HepG2 (cell line): Measurements from ENCODE around the gene ITIH2.

Experiments
- BHLHE40 ChIP-seq: IDR thresholded peaks from 2 replicates; pipeline ENCODE4 v1.6.1; 2011; ENCODE audit warnings: low read length, improper control_type of control experiment
- CCAR2 ChIP-seq: fragments of 200-400 bp; formaldehyde crosslinking; optimal IDR thresholded peaks from 2 replicates; pipeline ENCODE3; 2018; ENCODE audit warnings: low read depth, mild to moderate bottlenecking, low read length, moderate library complexity
- CHD2 ChIP-seq: IDR thresholded peaks from 2 replicates; pipeline ENCODE4 v1.6.1; 2011; ENCODE audit warnings: low read depth, low read length, improper control_type of control experiment
- CTCF ChIP-seq: sonication (generic); formaldehyde crosslinking; IDR thresholded peaks from 2 replicates; pipeline ENCODE4 v1.5.0; 2020; ENCODE audit warnings: mild to moderate bottlenecking, missing genetic modification reagents, moderate library complexity
- DPF2 ChIP-seq: sonication (generic); formaldehyde crosslinking; IDR thresholded peaks from 2 replicates; pipeline ENCODE4 v1.4.0; 2020; ENCODE audit warnings: mild to moderate bottlenecking, low read depth, missing genetic modification reagents, borderline replicate concordance
- EP300 ChIP-seq, 3 experiments: sonication (generic) in 1 of 3; formaldehyde crosslinking in 1 of 3; IDR thresholded peaks; 2 replicates each; pipeline versions ENCODE4 v1.5.1 to v1.6.1; 2011 to 2020; ENCODE audit warnings: low read depth in 2 of 3, low read length in 2 of 3, borderline replicate concordance in 1 of 3, improper control_type of control experiment in 1 of 3, mild to moderate bottlenecking in 1 of 3, missing genetic modification reagents in 1 of 3, moderate library complexity in 1 of 3
- HNF4G ChIP-seq, 2 experiments: sonication (generic) in 1 of 2; formaldehyde crosslinking in 1 of 2; IDR thresholded peaks; 2 replicates each; pipeline versions ENCODE4 v1.4.0 to v1.6.1; 2011 to 2020; ENCODE audit warnings: borderline replicate concordance in 2 of 2, low read depth in 2 of 2, mild to moderate bottlenecking in 2 of 2, low read length in 1 of 2, missing genetic modification reagents in 1 of 2, moderate library complexity in 1 of 2
- PCBP1 ChIP-seq: fragments of 200-400 bp; formaldehyde crosslinking; IDR thresholded peaks from 2 replicates; pipeline ENCODE4 v1.6.1; 2017; ENCODE audit warnings: mild to moderate bottlenecking, low read depth, low read length, borderline replicate concordance
- SP1 ChIP-seq, 2 experiments: fragments of 450-650 bp in 1 of 2; sonication (generic) in 1 of 2; formaldehyde crosslinking in 1 of 2; IDR thresholded peaks; 2 replicates each; pipeline versions ENCODE4 v1.4.0 to v1.6.1; 2016 to 2020; ENCODE audit warnings: missing genetic modification reagents in 1 of 2
- ZNF282 ChIP-seq: fragments of 450-650 bp; IDR thresholded peaks from 2 replicates; pipeline ENCODE4 v1.6.1; 2018; ENCODE audit not compliant: partially characterized antibody
- ZNF3 ChIP-seq: IDR thresholded peaks from 2 replicates; pipeline ENCODE4 v1.7.0; 2017; ENCODE audit warnings: inconsistent platforms
- TF ChIP-seq, protein P1 (sequence below): IDR thresholded peaks from 2 replicates; pipeline ENCODE4 v1.6.1; 2016; ENCODE audit warnings: control low read depth
- TF ChIP-seq, protein P2 (sequence below): IDR thresholded peaks from 2 replicates; pipeline ENCODE4 v1.6.1; 2016

GRCh38 chr10:7717767-7718166 is 14.7 kb downstream of the ITIH2 start:
- no peak for TF ChIP-seq HNF4G (IDR thresholded peaks at IDR 0.05; ENCODE audit: borderline replicate concordance, low read depth, low read length)
- no peak for TF ChIP-seq HNF4G (CRISPR knock-in tag; IDR thresholded peaks at IDR 0.05; ENCODE audit: borderline replicate concordance, low read depth)
- TF ChIP-seq ZNF3 (CRISPR knock-in tag), result no peak
- TF ChIP-seq CTCF (CRISPR knock-in tag), result no peak
- TF ChIP-seq CCAR2, result no peak
- no peak for TF ChIP-seq BHLHE40
- TF ChIP-seq, protein P1, sequence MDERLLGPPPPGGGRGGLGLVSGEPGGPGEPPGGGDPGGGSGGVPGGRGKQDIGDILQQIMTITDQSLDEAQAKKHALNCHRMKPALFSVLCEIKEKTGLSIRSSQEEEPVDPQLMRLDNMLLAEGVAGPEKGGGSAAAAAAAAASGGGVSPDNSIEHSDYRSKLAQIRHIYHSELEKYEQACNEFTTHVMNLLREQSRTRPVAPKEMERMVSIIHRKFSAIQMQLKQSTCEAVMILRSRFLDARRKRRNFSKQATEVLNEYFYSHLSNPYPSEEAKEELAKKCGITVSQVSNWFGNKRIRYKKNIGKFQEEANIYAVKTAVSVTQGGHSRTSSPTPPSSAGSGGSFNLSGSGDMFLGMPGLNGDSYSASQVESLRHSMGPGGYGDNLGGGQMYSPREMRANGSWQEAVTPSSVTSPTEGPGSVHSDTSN (CRISPR knock-in tag), result no peak
- TF ChIP-seq SP1 (IDR thresholded peaks at IDR 0.05), result no peak
- TF ChIP-seq SP1 (CRISPR knock-in tag; IDR thresholded peaks at IDR 0.05), result no peak
- TF ChIP-seq CHD2, result no peak
- no peak for TF ChIP-seq ZNF282
- TF ChIP-seq PCBP1, result no peak
- TF ChIP-seq, protein P2, sequence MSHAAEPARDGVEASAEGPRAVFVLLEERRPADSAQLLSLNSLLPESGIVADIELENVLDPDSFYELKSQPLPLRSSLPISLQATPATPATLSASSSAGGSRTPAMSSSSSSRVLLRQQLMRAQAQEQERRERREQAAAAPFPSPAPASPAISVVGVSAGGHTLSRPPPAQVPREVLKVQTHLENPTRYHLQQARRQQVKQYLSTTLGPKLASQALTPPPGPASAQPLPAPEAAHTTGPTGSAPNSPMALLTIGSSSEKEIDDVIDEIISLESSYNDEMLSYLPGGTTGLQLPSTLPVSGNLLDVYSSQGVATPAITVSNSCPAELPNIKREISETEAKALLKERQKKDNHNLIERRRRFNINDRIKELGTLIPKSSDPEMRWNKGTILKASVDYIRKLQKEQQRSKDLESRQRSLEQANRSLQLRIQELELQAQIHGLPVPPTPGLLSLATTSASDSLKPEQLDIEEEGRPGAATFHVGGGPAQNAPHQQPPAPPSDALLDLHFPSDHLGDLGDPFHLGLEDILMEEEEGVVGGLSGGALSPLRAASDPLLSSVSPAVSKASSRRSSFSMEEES (CRISPR knock-in tag), result no peak
- no peak for TF ChIP-seq EP300 (IDR thresholded peaks at IDR 0.05; ENCODE audit: low read depth in 2 of 2, low read length in 2 of 2)
- TF ChIP-seq EP300 (CRISPR knock-in tag; IDR thresholded peaks at IDR 0.05; ENCODE audit: borderline replicate concordance), result no peak
- no peak for TF ChIP-seq DPF2 (CRISPR knock-in tag)
